ENCODE measurements around the gene DOCK3. TPM values are rescaled to one million over a fixed set of nuclear protein-coding genes. Genes with fewer than 3 reads are reported as not detected.

DOCK3 gene
- total RNA-seq, 1 experiment from 2014 or later = 0.47 TPM

- no peak for DNase-seq (ENCODE audit: low spot score)
- no TSS peak for BruUV-seq (replicated peaks)
- ChIA-PET POLR2A (ENCODE audit: low non-redundant PET) (no interaction called here), CTCF (no interaction called here)
- H3K9me3 ChIP-seq (ENCODE audit: low read depth, low read length, poor library complexity, severe bottlenecking) = no peaks in the 10 kb centered on the region
- intact Hi-C loops (cut with micrococcal nuclease; ENCODE audit: unreplicated experiment) = no loop called here
- no peaks in the 10 kb centered on the region for H3K27me3 ChIP-seq (replicated peaks; ENCODE audit: insufficient read depth, low read depth, low read length, poor library complexity)
- no peak for TF ChIP-seq EZH2 (IDR thresholded peaks at IDR 0.05; ENCODE audit: borderline replicate concordance, low read depth, low read length, poor library complexity, severe bottlenecking)
- TF ChIP-seq CTCF (conservative IDR thresholded peaks at IDR 0.05; ENCODE audit: low read depth, low read length) = no peak
- H3K4me3 ChIP-seq (ENCODE audit: low read depth, low read length, poor library complexity, severe bottlenecking) = no peak overlapping the region
- H3K4me1 ChIP-seq (ENCODE audit: insufficient read depth, low read length, poor library complexity, severe bottlenecking) = no peaks in the 10 kb centered on the region
- H3K27ac ChIP-seq (ENCODE audit: low read depth, low read length, poor library complexity, severe bottlenecking) = no peak overlapping the region
- H3K36me3 ChIP-seq (ENCODE audit: insufficient read depth, low read length, poor library complexity, severe bottlenecking) = no peaks in the 10 kb centered on the region
Measured at GRCh38 chr3:51145811-51146585, 471.3 kb downstream of the DOCK3 start.

- H3K27me3 ChIP-seq (replicated peaks; ENCODE audit: insufficient read depth, low read depth, low read length, poor library complexity) = no peaks in the 10 kb centered on the region
- ChIA-PET POLR2A (ENCODE audit: low non-redundant PET) (no interaction called here), CTCF (no interaction called here)
- H3K27ac ChIP-seq (ENCODE audit: low read depth, low read length, poor library complexity, severe bottlenecking) = no peak overlapping the region
- no peaks in the 10 kb centered on the region for H3K4me1 ChIP-seq (ENCODE audit: insufficient read depth, low read length, poor library complexity, severe bottlenecking)
- BruUV-seq (replicated peaks) = no TSS peak
- no peaks in the 10 kb centered on the region for H3K36me3 ChIP-seq (ENCODE audit: insufficient read depth, low read length, poor library complexity, severe bottlenecking)
- H3K4me3 ChIP-seq (ENCODE audit: low read depth, low read length, poor library complexity, severe bottlenecking) = no peak overlapping the region
- H3K9me3 ChIP-seq (ENCODE audit: low read depth, low read length, poor library complexity, severe bottlenecking) = no peaks in the 10 kb centered on the region
- no peak for TF ChIP-seq EZH2 (IDR thresholded peaks at IDR 0.05; ENCODE audit: borderline replicate concordance, low read depth, low read length, poor library complexity, severe bottlenecking)
- TF ChIP-seq CTCF (conservative IDR thresholded peaks at IDR 0.05; ENCODE audit: low read depth, low read length) = no peak
- DNase-seq (ENCODE audit: low spot score) = no peak
- intact Hi-C loops (cut with micrococcal nuclease; ENCODE audit: unreplicated experiment) = no loop called here
Measured at GRCh38 chr3:51146781-51147180, 472.1 kb downstream of the DOCK3 start.

GRCh38 chr3:51156147-51156546, 481.4 kb downstream of the DOCK3 start:
- BruUV-seq (replicated peaks) = no TSS peak
- POLR2A ChIA-PET (ENCODE audit: low non-redundant PET) = no interaction called here
- CTCF ChIA-PET = no interaction called here
- H3K9me3 ChIP-seq (ENCODE audit: low read depth, low read length, poor library complexity, severe bottlenecking) = no peaks in the 10 kb centered on the region
- no peak overlapping the region for H3K4me3 ChIP-seq (ENCODE audit: low read depth, low read length, poor library complexity, severe bottlenecking)
- no peaks in the 10 kb centered on the region for H3K4me1 ChIP-seq (ENCODE audit: insufficient read depth, low read length, poor library complexity, severe bottlenecking)
- no peak overlapping the region for H3K27ac ChIP-seq (ENCODE audit: low read depth, low read length, poor library complexity, severe bottlenecking)
- H3K27me3 ChIP-seq (replicated peaks; ENCODE audit: insufficient read depth, low read depth, low read length, poor library complexity) = no peaks in the 10 kb centered on the region
- intact Hi-C loops (cut with micrococcal nuclease; ENCODE audit: unreplicated experiment) = no loop called here
- H3K36me3 ChIP-seq (ENCODE audit: insufficient read depth, low read length, poor library complexity, severe bottlenecking) = no peaks in the 10 kb centered on the region
- TF ChIP-seq EZH2 (IDR thresholded peaks at IDR 0.05; ENCODE audit: borderline replicate concordance, low read depth, low read length, poor library complexity, severe bottlenecking) = no peak
- TF ChIP-seq CTCF (conservative IDR thresholded peaks at IDR 0.05; ENCODE audit: low read depth, low read length) = no peak
- DNase-seq (ENCODE audit: low spot score) = no peak
